Esophagus squamous epithelium (tissue), 4 donors: ENCODE measurements around the gene NAT16.

Source experiments
- CTCF ChIP-seq, 6 experiments: fragments of 450-650 bp in 4 of 6; fragments of 200-600 bp in 2 of 6; sonication (generic) in 2 of 6; IDR thresholded peaks; one replicate each; pipeline ENCODE4 v1.5.1; 2016 to 2019; ENCODE audit warnings: antibody characterized with exemption in 6 of 6, mild to moderate bottlenecking in 4 of 6, moderate library complexity in 4 of 6
- POLR2A ChIP-seq, 4 donors: fragments of 450-650 bp; IDR thresholded peaks; one replicate each; pipeline ENCODE4 v1.6.1; 2017; ENCODE audit warnings: antibody characterized with exemption in 4 of 4, mild to moderate bottlenecking in 4 of 4, moderate library complexity in 3 of 4

GRCh38 chr7:101133621-101134398 lies 46.3 kb downstream of the NAT16 start:
- TF ChIP-seq CTCF (IDR thresholded peaks at IDR 0.05) (no peak), POLR2A (IDR thresholded peaks at IDR 0.05) (no peak)
